GM23248 (cell line): ENCODE data around the gene PTPRN2. TPM values are rescaled to one million over a fixed set of nuclear protein-coding genes. Genes with fewer than 3 reads are reported as not detected.

Experiments
- DNase-seq: peaks from one replicate; pipeline ENCODE4 v3.0.0-alpha.2; 2015
- H2AFZ ChIP-seq: fragments of 200-600 bp; sonication (generic); 2 replicates; pipeline ENCODE4 v1.6.1; 2016; ENCODE audit warnings: antibody characterized with exemption
- H3F3A ChIP-seq: fragments of 200-600 bp; sonication (generic); 2 replicates; pipeline ENCODE4 v1.6.1; 2016; ENCODE audit warnings: mild to moderate bottlenecking, antibody characterized with exemption, mixed run types; ENCODE audit not compliant: insufficient read depth
- H3K27ac ChIP-seq: fragments of 200-600 bp; sonication (generic); 2 replicates; pipeline ENCODE4 v1.5.1; 2016; ENCODE audit warnings: mild to moderate bottlenecking
- H3K27me3 ChIP-seq: fragments of 200-600 bp; sonication (generic); replicated peaks from 2 replicates; pipeline ENCODE4 v1.6.1; 2016; ENCODE audit warnings: mild to moderate bottlenecking; ENCODE audit not compliant: insufficient read depth
- H3K36me3 ChIP-seq: fragments of 200-600 bp; sonication (generic); 2 replicates; pipeline ENCODE4 v1.6.1; 2016; ENCODE audit warnings: low read depth, mild to moderate bottlenecking
- H3K4me1 ChIP-seq: fragments of 200-600 bp; sonication (generic); 2 replicates; pipeline ENCODE4 v1.6.1; 2016; ENCODE audit warnings: mild to moderate bottlenecking; ENCODE audit not compliant: insufficient read depth
- H3K4me2 ChIP-seq: fragments of 200-600 bp; sonication (generic); one replicate; pipeline ENCODE4 v1.6.1; 2016; ENCODE audit warnings: mild to moderate bottlenecking; ENCODE audit not compliant: unreplicated experiment
- H3K4me3 ChIP-seq: fragments of 200-600 bp; sonication (generic); 2 replicates; pipeline ENCODE4 v1.5.1; 2016; ENCODE audit warnings: mild to moderate bottlenecking
- H3K79me2 ChIP-seq: fragments of 200-600 bp; sonication (generic); 2 replicates; pipeline ENCODE4 v1.6.1; 2016; ENCODE audit warnings: mild to moderate bottlenecking; ENCODE audit not compliant: insufficient read depth
- H3K9ac ChIP-seq: fragments of 200-600 bp; sonication (generic); 2 replicates; pipeline ENCODE4 v1.6.1; 2016; ENCODE audit warnings: mild to moderate bottlenecking
- H3K9me2 ChIP-seq: fragments of 200-600 bp; sonication (generic); 2 replicates; pipeline ENCODE4 v1.6.1; 2016; ENCODE audit warnings: mixed run types, mild to moderate bottlenecking, moderate library complexity; ENCODE audit not compliant: insufficient read depth
- H3K9me3 ChIP-seq: fragments of 200-600 bp; sonication (generic); one replicate; pipeline ENCODE4 v1.6.1; 2017; ENCODE audit warnings: low read depth
- H4K20me1 ChIP-seq: fragments of 200-600 bp; sonication (generic); 2 replicates; pipeline ENCODE4 v1.6.0; 2016; ENCODE audit not compliant: insufficient read depth
- EZH2 ChIP-seq: fragments of 200-600 bp; sonication (generic); IDR thresholded peaks from 2 replicates; pipeline ENCODE4 v1.6.1; 2018; ENCODE audit warnings: antibody characterized with exemption, mild to moderate bottlenecking; ENCODE audit not compliant: insufficient read depth, poor library complexity, severe bottlenecking
- EZH2phosphoT487 ChIP-seq: fragments of 200-600 bp; sonication (generic); IDR thresholded peaks from 2 replicates; pipeline ENCODE4 v1.6.1; 2018; ENCODE audit warnings: antibody characterized with exemption, moderate library complexity, mild to moderate bottlenecking, low read depth; ENCODE audit not compliant: insufficient read depth
- WGBS, 2 experiments: methylation state at CpG; one replicate each; pipeline ENCODE4 v1.1.6; 2015 to 2017; ENCODE audit warnings: low lambda C conversion rate in 2 of 2, low coverage in 1 of 2; ENCODE audit errors: missing lambda C conversion rate in 2 of 2; 5-methylcytosine and 5-hydroxymethylcytosine counted together
- in situ Hi-C: fragments of 300-500 bp; cut with MboI; formaldehyde crosslinking; loops from 2 replicates; pipeline ENCODE4 v1.15.0; 2020
- polyA plus RNA-seq: library from polyadenylated mRNA; unstranded; fragments of >200 nt; fragmentation: Nextera tagmentation; extraction: Ambion mirVana; gene quantifications from 2 replicates; pipeline ENCODE4 v1.2.1, GENCODE V29; 2016
- total RNA-seq: library from RNA; depleted of rRNA; stranded (reverse); fragments of >200 nt; shearing (Covaris generic); gene quantifications from 2 replicates; pipeline ENCODE4 v1.2.3, GENCODE V29; 2014

PTPRN2 gene
- total and polyA plus RNA-seq, 2 experiments from 2014 or later, result 0.13 TPM; not detected in 1

GRCh38 chr7:157791261-157791660 is 796.4 kb downstream of the PTPRN2 start:
- Histone ChIP-seq H3K36me3 (no peaks in the 10 kb centered on the region), H3F3A (no peaks in the 10 kb centered on the region), H3K4me1 (no peaks in the 10 kb centered on the region), H3K27me3 (no peaks in the 10 kb centered on the region), H3K27ac (no peak overlapping the region), H4K20me1 (no peaks in the 10 kb centered on the region), H2AFZ (no peak overlapping the region), H3K79me2 (no peaks in the 10 kb centered on the region), H3K4me2 (no peak overlapping the region), H3K9me3 (no peaks in the 10 kb centered on the region), H3K9ac (no peak overlapping the region), H3K9me2 (no peaks in the 10 kb centered on the region), H3K4me3 (no peak overlapping the region)
- WGBS, 2 experiments, result 65 to 66% methylated on average over 14 to 23 of the region's 23 CpGs
- TF ChIP-seq EZH2phosphoT487, result no peak
- no peak for TF ChIP-seq EZH2
- no peak for DNase-seq
- in situ Hi-C loops, result no loop called here

GRCh38 chr7:157789942-157790341 is 797.7 kb downstream of the PTPRN2 start:
- Histone ChIP-seq H3K9me2 (no peaks in the 10 kb centered on the region), H3K4me3 (no peak overlapping the region), H3K27me3 (no peaks in the 10 kb centered on the region), H3K79me2 (no peaks in the 10 kb centered on the region), H4K20me1 (no peaks in the 10 kb centered on the region), H3K9me3 (no peaks in the 10 kb centered on the region), H3K36me3 (no peaks in the 10 kb centered on the region), H3K4me1 (no peaks in the 10 kb centered on the region), H3F3A (no peaks in the 10 kb centered on the region), H3K27ac (no peak overlapping the region), H2AFZ (no peak overlapping the region), H3K9ac (no peak overlapping the region), H3K4me2 (no peak overlapping the region)
- no peak for TF ChIP-seq EZH2
- no peak for TF ChIP-seq EZH2phosphoT487
- no peak for DNase-seq
- in situ Hi-C loops, result no loop called here
- 76 to 84% methylated on average over 2 to 4 of the region's 4 CpGs for WGBS, 2 experiments

GRCh38 chr7:157789094-157789493 is 798.5 kb downstream of the PTPRN2 start:
- no peaks in the 10 kb centered on the region for H4K20me1 ChIP-seq
- no peak overlapping the region for H3K4me2 ChIP-seq
- no peak for DNase-seq
- H3K4me1 ChIP-seq, result no peaks in the 10 kb centered on the region
- in situ Hi-C loops, result no loop called here
- no peaks in the 10 kb centered on the region for H3K36me3 ChIP-seq
- no peak overlapping the region for H3K27ac ChIP-seq
- H3K9me3 ChIP-seq, result no peaks in the 10 kb centered on the region
- no peak overlapping the region for H3K4me3 ChIP-seq
- H3K9ac ChIP-seq, result no peak overlapping the region
- no peak overlapping the region for H2AFZ ChIP-seq
- no peaks in the 10 kb centered on the region for H3K27me3 ChIP-seq
- no peaks in the 10 kb centered on the region for H3K9me2 ChIP-seq
- H3F3A ChIP-seq, result no peaks in the 10 kb centered on the region
- no peak for TF ChIP-seq EZH2
- TF ChIP-seq EZH2phosphoT487, result no peak
- WGBS, 2 experiments, result 58 to 61% methylated on average over 12 of the region's 12 CpGs
- H3K79me2 ChIP-seq, result no peaks in the 10 kb centered on the region

- Histone ChIP-seq H3K27me3 (no peaks in the 10 kb centered on the region), H3K9ac (no peak overlapping the region), H2AFZ (no peak overlapping the region), H3K4me3 (no peak overlapping the region), H3K9me3 (no peaks in the 10 kb centered on the region), H3K36me3 (no peaks in the 10 kb centered on the region), H3K4me2 (no peak overlapping the region), H4K20me1 (no peaks in the 10 kb centered on the region), H3K27ac (no peak overlapping the region), H3F3A (no peaks in the 10 kb centered on the region), H3K9me2 (no peaks in the 10 kb centered on the region), H3K79me2 (no peaks in the 10 kb centered on the region), H3K4me1 (no peaks in the 10 kb centered on the region)
- DNase-seq, result no peak
- in situ Hi-C loops, result no loop called here
- WGBS, 2 experiments, result 54 to 58% methylated on average over 11 to 12 of the region's 12 CpGs
- TF ChIP-seq EZH2phosphoT487, result no peak
- no peak for TF ChIP-seq EZH2
Measured at GRCh38 chr7:157788573-157788972, 799.0 kb downstream of the PTPRN2 start.

GRCh38 chr7:157787275-157787701 is 800.3 kb downstream of the PTPRN2 start:
- TF ChIP-seq EZH2phosphoT487 (no peak), EZH2 (no peak)
- no peak overlapping the region for H3K27ac ChIP-seq
- no peaks in the 10 kb centered on the region for H3K9me2 ChIP-seq
- no peak for DNase-seq
- in situ Hi-C loops, result no loop called here
- no peaks in the 10 kb centered on the region for H3K27me3 ChIP-seq
- H3K4me3 ChIP-seq, result no peak overlapping the region
- H3K4me1 ChIP-seq, result no peaks in the 10 kb centered on the region
- H3K9me3 ChIP-seq, result no peaks in the 10 kb centered on the region
- WGBS, 2 experiments, result 47 to 53% methylated on average over 10 to 12 of the region's 13 CpGs
- H3K79me2 ChIP-seq, result no peaks in the 10 kb centered on the region
- no peaks in the 10 kb centered on the region for H4K20me1 ChIP-seq
- H3F3A ChIP-seq, result no peaks in the 10 kb centered on the region
- H3K4me2 ChIP-seq, result no peak overlapping the region
- H3K36me3 ChIP-seq, result no peaks in the 10 kb centered on the region
- no peak overlapping the region for H3K9ac ChIP-seq
- no peak overlapping the region for H2AFZ ChIP-seq
